Esophagus mucosa (tissue), 1 donor: Measurements from ENCODE around the gene DHRSX. TPM values are rescaled to one million over a fixed set of nuclear protein-coding genes. Genes with fewer than 3 reads are reported as not detected.
"Not testable (repeated sequence)": the region's sequence is repeated elsewhere in the genome, so short reads cannot be mapped to it uniquely, and the experiment has no call there.

ENCODE experiments used
- ATAC-seq: fragments of 200-7000 bp; cut with Tn5 transposase; one replicate; pipeline ENCODE4 v1.9.1; 2020
- total RNA-seq: library from RNA; stranded (reverse); gene quantifications from one replicate; pipeline ENCODE4 v1.2.4, GENCODE V29; 2023
- donor health status: DM: yes; HTN: yes; CAD: no.

The DHRSX gene
- total RNA-seq, 1 donor from 2014 or later = 9.7 TPM

DNA sequence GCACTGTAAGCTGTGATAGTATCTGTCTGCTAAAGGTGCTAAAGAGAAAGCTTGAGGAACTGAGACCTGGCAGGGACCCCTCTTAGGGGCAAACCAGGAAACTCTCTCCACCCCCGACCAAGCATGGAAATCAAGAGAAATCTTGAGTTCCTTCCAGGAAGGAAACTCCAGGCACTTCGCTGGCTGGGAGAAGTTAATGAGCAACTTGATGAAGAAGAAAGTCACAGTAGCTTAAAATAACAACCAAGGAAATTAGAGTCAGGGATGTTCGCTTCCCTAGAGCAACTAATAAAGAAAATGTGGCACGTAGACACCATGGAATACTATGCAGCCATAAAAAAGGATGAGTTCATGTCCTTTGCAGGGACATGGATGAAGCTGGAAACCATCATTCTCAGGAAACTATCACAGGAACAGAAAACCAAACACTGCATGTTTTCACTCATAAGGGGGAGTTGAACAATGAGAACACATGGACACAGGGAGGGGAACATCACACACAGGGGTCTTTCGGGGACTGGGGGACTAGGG is 188.7 kb downstream of the DHRSX start:
- ATAC-seq = not testable (repeated sequence)

DNA sequence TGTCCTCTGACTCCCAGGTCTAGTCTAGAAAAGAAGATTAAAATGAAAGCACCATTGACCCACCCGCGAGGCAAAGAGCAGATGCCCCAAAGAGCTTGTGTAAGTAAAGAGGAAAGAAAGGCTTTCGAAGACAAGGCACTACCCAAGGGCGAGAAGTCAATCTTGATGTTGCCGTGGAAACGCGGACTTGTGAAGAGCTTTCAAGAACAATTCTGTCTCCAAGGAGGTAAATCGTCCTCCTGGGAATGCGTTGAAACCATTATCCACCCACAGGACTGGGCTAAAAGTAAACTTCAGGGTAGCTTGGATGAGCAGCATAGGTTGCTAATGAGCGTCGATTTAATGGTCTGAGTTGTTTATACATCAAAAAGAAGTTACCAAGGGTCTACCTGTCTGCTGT is 189.3 kb downstream of the DHRSX start:
- no peak for ATAC-seq

- no peak for ATAC-seq
Observed at GRCh38 chrX:2301901-2302300, 198.9 kb downstream of the DHRSX start.

DNA sequence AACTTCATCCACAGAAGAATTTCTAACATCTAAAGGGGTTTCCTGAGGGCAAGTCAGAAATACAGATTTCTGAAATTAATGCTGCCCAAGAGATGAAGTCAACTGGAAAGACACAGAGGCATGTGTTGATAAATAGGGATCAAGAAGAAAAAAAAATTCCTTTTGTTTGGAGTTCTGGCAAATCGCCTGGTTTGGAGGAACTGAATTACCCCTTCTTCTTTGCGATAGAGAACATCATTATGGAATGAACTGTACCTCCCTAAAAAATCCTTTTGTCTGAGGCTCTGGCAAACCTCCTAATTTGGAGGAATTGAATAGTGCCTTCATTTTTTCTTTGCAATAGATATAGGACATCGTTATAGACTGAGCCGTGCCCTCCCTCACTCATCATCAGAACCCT is 200.9 kb downstream of the DHRSX start:
- no peak for ATAC-seq

GRCh38 chrX:2286731-2287130 is 214.0 kb downstream of the DHRSX start:
- ATAC-seq = no peak

DNA sequence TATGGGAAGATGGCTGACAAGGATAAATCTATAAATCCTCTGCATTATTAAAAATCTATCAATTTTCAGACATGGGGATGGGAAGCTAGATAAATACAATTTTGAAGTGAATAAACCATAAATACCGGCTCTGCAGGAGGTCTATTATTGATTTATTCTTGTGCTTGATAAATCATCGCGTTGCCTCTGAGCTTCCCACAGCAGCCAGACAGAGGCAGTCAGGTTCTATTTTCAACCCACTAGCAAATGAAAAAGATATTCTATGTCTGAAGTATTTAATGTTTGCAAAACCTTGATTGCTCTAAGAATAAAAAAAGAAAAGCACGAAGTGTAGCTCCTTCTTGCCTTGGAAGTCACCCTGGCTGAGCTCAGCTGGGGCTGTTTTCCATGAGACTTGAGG is 216.2 kb downstream of the DHRSX start:
- ATAC-seq = no peak

DNA sequence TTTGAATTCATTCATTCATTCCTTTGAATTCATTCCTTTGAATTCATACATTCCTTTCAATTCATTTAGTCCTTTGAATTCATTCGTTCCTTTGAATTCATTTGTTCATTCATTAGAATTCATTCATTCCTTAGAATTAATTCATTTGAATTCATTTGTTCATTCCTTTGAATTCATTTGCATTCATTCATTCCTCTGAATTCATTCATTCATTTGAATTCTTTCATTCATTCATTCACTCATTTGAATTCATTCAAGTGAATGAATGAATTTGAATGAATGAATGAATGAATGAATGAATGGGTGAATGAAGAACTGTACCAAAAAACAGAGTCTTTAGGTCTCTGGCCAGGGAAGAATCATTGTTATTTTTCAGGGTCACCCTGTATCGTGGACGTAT is 216.6 kb downstream of the DHRSX start:
- no peak for ATAC-seq

GRCh38 chrX:2283111-2283859 is 217.5 kb downstream of the DHRSX start:
- ATAC-seq = no peak

DNA sequence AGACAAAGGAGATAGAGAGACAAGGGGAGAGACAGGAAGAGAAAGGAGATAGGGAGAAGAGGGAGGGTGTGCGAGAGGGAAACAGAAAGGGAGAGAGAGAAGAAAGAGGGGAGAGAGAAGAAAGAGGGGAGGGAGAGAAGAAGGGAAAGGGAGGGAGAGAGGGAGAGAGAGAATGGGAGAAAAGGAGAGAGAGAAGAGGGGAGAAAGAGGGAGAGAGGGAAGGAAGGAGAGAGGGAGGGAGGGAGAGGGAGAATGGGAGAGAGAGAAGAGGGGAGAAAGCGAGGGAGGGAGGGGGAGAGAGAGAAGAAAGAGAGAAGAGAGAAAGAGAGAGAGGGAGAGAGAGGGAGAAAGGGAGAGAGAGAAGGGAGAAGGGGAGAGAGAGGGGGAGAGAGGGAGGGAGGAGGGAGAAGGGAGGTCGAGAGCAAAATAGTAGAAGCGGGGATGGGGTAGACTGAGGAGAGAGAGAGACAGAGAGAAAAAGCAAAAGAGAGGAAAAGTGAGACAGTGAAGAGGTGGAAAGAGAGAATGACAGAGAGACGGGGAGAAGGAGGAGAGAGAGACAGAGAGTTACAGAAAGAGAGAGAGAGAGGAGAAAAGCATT is 218.2 kb downstream of the DHRSX start:
- ATAC-seq = no peak

- no peak for ATAC-seq
Observed at GRCh38 chrX:2272337-2272736, 228.4 kb downstream of the DHRSX start.

GRCh38 chrX:2271595-2271994 is 229.2 kb downstream of the DHRSX start:
- not testable (repeated sequence) for ATAC-seq

DNA sequence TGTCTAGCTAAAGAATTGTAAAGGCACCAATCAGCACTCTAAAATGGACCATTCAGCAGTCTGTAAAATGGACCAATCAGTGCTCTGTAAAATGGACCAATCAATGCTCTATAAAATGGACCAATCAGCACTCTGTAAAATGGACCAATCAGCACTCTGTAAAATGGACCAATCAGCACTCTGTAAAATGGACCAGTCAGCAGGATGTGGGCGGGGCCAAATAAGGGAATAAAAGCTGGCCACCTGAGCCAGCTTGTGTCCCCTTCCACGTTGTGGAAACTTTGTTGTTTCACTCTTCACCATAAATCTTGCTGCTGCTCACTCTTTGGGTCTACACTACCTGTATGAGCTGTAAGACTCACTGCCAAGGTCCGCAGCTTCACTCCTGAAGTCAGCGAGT is 230.0 kb downstream of the DHRSX start:
- not testable (repeated sequence) for ATAC-seq

DNA sequence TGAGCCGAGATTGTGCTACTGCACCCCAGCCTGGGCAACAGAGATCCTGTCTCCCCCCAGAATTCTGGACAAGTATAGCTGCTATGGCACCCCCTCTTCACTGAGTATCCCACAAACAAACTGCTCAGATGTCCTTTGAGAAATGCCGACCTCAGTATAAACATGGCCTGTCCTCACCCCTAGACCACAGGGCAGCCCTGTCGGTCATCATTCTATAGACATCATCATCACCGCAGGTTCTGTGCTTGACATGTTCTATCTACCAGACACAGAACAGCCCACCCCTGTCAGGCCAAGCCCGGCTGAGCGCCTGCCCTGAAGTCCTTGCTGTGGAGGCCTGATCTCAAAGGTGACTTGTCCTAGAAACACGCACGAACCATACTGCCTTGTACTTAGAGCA is 232.9 kb downstream of the DHRSX start:
- no peak for ATAC-seq

- ATAC-seq = no peak
Observed at GRCh38 chrX:2266445-2267349, 234.1 kb downstream of the DHRSX start.

- ATAC-seq = not testable (repeated sequence)
Observed at GRCh38 chrX:2265658-2266444, 234.9 kb downstream of the DHRSX start.

GRCh38 chrX:2264179-2265030 is 236.4 kb downstream of the DHRSX start:
- ATAC-seq = no peak

DNA sequence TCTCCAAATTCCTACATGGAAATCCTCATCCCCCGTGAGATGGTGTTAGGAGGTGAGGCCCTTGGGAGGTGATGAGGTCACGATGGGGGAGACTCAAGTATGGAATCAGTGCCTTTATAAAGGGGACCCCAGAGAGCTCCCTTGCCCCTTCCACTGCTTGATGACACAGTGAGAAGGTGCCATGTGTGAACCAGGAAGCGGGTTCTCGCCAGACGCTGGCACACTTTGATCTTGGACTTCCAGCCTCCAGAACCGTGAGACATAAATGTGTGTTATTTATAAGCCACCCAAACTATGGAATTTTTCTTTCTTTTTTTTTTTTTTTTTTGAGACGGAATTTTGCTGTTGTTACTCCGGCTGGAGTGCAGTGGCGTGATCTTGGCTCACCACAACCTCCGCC is 237.6 kb downstream of the DHRSX start:
- no peak for ATAC-seq

DNA sequence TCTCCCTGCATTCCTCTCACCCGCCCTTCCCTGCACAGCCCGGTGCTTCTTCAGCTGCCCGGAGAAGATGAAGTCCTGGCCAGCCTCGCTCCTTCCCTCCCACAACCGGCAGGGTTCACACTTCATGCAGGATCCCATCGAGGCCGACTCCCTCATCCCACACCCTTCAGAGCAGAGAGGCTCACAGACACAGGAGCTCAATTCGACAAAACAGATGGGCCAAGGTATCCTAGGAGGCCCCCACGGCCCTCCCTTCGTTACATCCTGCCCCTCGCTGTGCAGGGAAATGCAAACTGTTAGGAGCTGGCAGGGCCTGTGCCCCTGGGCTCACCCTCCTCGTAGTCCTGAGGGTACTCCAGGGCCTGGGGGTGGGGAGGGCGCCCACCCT is 238.1 kb downstream of the DHRSX start:
- no peak for ATAC-seq

- ATAC-seq = no peak
Observed at GRCh38 chrX:2261831-2262667, 238.7 kb downstream of the DHRSX start.

DNA sequence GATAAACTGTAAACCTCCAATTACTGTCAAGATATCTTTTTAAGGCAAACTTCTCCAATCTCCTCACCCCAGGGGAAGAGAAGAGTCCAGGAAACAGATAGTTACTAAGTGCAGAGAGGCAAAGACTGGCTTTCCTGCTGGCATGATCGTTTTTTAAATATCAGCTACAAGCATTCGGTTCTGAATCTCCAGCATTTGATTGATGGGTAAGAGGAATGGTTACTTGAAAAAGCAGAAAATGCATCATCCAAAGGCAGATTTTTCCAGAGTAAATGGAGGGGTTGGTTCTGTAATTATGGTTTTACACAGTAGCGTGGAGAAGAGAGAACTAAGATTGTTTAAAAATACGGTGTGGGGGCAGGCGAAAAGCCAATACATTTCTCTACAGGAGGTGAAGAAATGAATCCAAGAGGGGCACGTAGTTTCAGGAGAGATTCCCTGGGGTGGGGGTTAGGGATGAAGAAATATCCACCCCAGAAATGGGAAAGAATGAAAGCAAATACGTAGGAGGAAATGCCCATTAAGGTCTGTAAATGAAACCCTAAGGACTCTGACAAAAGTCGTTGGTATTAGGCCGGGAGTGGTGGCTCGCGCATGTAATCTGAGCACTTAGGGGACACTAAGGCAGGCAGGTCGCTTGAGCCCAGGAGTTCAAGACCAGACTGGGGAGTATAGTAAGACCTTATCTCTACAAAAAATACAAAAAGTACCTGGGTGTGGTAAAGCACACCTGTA is 248.3 kb downstream of the DHRSX start:
- ATAC-seq = no peak
